ENCODE measurements around the gene GNAT2.
A peak's percentile ranks its signal among the peaks of the same experiment; 100 is the strongest.

The GNAT2 gene

DNA sequence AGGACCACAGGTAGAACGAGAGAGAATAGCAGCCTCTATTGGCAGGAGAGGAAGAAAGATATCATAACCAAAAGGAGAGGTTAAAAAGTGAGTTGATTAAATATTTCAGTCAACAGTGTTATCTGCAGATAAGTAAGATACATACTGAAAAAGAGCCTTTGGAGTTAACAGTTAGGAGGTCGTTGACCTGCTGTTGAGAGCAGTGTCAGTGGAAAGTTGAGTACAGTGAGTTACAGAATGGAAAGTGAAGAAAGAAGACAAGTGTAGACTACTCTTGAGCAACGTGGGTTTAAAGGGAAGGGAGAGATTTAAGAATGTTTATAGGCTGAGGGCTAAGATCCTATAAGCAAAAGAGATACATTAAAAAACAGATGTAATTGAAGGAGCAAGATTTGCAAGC lies 30.2 kb downstream of the GNAT2 start:
- H3K4me3 Mint-ChIP-seq, result no peak overlapping the region
- H3K27me3 Mint-ChIP-seq, result no peaks in the 10 kb centered on the region
- peak overlapping the region; percentile 3 for H3K27ac Mint-ChIP-seq
- H3K9me3 Mint-ChIP-seq, result no peaks in the 10 kb centered on the region
- DNase-seq (ENCODE audit: low spot score in 2 of 2) (no peak), ATAC-seq (ENCODE audit: low read depth) (no peak)
- H3K4me1 Mint-ChIP-seq, result no peaks in the 10 kb centered on the region
- H3K36me3 Mint-ChIP-seq, result peaks cover 57% of the 10 kb centered on the region

- DNase-seq (ENCODE audit: low spot score in 2 of 2) (no peak), ATAC-seq (ENCODE audit: low read depth) (no peak)
- Mint-ChIP-seq H3K9me3 (no peaks in the 10 kb centered on the region), H3K27ac (no peak overlapping the region), H3K4me3 (no peak overlapping the region), H3K27me3 (no peaks in the 10 kb centered on the region), H3K36me3 (peaks cover 59% of the 10 kb centered on the region), H3K4me1 (no peaks in the 10 kb centered on the region)
These were observed 33.4 kb downstream of the GNAT2 start for GRCh38 chr1:109586055-109586454.

DNA sequence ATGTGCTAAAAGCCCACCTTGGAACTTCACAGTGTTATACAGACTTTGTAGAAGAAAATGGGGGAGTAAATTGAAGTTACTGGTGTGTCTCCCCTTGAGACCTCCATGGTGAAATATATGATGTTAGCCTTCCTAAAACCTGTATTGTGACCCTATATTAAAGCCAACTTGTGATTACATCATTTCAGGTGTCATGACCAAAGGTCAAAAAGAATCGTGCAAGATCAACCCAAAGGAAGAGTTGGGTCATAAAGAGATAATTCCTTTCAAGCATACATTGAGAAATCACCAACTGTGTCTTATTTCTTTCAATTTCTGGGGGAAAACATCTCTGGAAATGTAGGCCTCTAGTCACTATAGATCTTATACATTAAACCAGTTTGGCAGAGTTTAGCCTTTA lies 34.6 kb downstream of the GNAT2 start:
- no peak for DNase-seq (ENCODE audit: low spot score in 2 of 2)
- no peaks in the 10 kb centered on the region for H3K27me3 Mint-ChIP-seq
- H3K4me3 Mint-ChIP-seq, result no peak overlapping the region
- no peaks in the 10 kb centered on the region for H3K4me1 Mint-ChIP-seq
- H3K9me3 Mint-ChIP-seq, result no peaks in the 10 kb centered on the region
- no peak for ATAC-seq (ENCODE audit: low read depth)
- peaks cover 56% of the 10 kb centered on the region for H3K36me3 Mint-ChIP-seq
- no peak overlapping the region for H3K27ac Mint-ChIP-seq

- H3K9me3 Mint-ChIP-seq, result no peaks in the 10 kb centered on the region
- DNase-seq (ENCODE audit: low spot score in 2 of 2) (no peak), ATAC-seq (ENCODE audit: low read depth) (no peak)
- H3K27ac Mint-ChIP-seq, result no peak overlapping the region
- H3K36me3 Mint-ChIP-seq, result peaks cover 37% of the 10 kb centered on the region
- H3K4me3 Mint-ChIP-seq, result no peak overlapping the region
- H3K27me3 Mint-ChIP-seq, result no peaks in the 10 kb centered on the region
- H3K4me1 Mint-ChIP-seq, result no peaks in the 10 kb centered on the region
These were observed 37.4 kb downstream of the GNAT2 start for GRCh38 chr1:109582021-109582420.

GRCh38 chr1:109579491-109579890 lies 39.9 kb downstream of the GNAT2 start:
- H3K36me3 Mint-ChIP-seq, result peaks cover 27% of the 10 kb centered on the region
- H3K4me1 Mint-ChIP-seq, result peaks cover 2% of the 10 kb centered on the region
- peak overlapping the region; percentile 24 for H3K27ac Mint-ChIP-seq
- H3K4me3 Mint-ChIP-seq, result no peak overlapping the region
- H3K9me3 Mint-ChIP-seq, result no peaks in the 10 kb centered on the region
- no peaks in the 10 kb centered on the region for H3K27me3 Mint-ChIP-seq
- DNase-seq (ENCODE audit: low spot score in 2 of 2) (no peak), ATAC-seq (ENCODE audit: low read depth) (no peak)

GRCh38 chr1:109578947-109579443 lies 40.4 kb downstream of the GNAT2 start:
- ATAC-seq (ENCODE audit: low read depth), result no peak
- H3K4me3 Mint-ChIP-seq, result no peak overlapping the region
- peaks cover 2% of the 10 kb centered on the region for H3K4me1 Mint-ChIP-seq
- no peaks in the 10 kb centered on the region for H3K9me3 Mint-ChIP-seq
- no peak overlapping the region for H3K27ac Mint-ChIP-seq
- no peaks in the 10 kb centered on the region for H3K27me3 Mint-ChIP-seq
- peaks cover 25% of the 10 kb centered on the region for H3K36me3 Mint-ChIP-seq
- DNase-seq (ENCODE audit: low spot score in 2 of 2), result no peak

DNA sequence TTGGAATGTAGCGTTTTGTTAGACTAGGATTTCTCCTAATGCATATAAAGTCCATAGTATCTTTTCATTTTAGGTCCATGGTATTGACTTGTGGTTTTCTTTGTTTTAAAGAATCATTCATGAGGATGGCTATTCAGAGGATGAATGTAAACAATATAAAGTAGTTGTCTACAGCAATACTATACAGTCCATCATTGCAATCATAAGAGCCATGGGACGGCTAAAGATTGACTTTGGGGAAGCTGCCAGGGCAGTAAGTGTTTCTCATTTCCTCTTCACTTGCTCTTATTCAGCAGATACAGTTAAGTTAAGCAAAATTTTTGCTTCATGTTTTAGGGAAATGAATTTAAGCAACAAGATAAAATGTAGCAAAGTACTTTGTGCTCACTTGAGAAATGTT lies 45.6 kb downstream of the GNAT2 start:
- Mint-ChIP-seq H3K9me3 (no peaks in the 10 kb centered on the region), H3K36me3 (peaks cover 8% of the 10 kb centered on the region), H3K27me3 (no peaks in the 10 kb centered on the region), H3K4me1 (peaks cover 11% of the 10 kb centered on the region), H3K4me3 (no peak overlapping the region), H3K27ac (no peak overlapping the region)
- no peak for DNase-seq (ENCODE audit: low spot score in 2 of 2)
- peak; percentile 59 for ATAC-seq (ENCODE audit: low read depth)

DNA sequence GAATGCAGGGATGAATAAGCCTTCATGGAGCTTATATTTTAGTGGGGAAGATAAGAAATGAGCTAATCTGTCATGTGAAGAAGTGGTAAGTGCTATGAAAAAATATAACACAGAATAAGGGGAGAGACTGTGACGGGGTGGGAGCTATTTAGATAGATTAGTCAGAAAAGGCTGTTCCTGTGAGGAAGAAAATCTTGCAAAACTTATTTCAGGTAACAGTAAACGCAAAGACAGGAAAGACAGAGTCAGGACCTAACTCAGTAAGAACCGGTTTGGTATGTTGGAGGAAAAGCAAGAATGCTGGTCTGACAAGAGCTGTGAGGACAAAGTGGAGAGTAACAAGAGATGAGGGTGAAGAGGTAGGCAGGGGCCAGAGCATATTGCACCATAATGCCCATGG lies 49.0 kb downstream of the GNAT2 start:
- no peak for DNase-seq (ENCODE audit: low spot score in 2 of 2)
- H3K36me3 Mint-ChIP-seq, result peaks cover 3% of the 10 kb centered on the region
- H3K27me3 Mint-ChIP-seq, result no peaks in the 10 kb centered on the region
- H3K27ac Mint-ChIP-seq, result no peak overlapping the region
- no peaks in the 10 kb centered on the region for H3K9me3 Mint-ChIP-seq
- H3K4me1 Mint-ChIP-seq, result peaks cover 24% of the 10 kb centered on the region
- ATAC-seq (ENCODE audit: low read depth), result no peak
- H3K4me3 Mint-ChIP-seq, result no peak overlapping the region

DNA sequence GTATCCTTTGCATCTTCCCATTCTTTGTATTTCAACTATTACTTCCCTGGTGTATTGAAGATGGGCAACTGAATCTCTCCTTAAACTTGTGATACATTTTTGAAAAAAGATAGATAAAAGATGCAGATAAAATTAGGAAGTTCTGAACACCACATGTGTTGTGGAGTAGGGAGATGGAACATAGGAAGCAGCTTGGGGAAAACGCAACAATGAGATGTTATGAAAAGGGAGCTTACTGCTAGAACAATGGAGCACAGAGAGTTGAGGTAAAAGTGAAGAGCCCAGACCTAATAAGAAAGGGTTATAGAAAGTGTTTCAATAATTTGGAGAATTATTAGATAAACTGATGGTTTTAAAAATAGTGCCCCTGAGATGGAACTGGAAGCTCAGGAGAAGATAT lies 50.1 kb downstream of the GNAT2 start:
- peaks cover 27% of the 10 kb centered on the region for H3K4me1 Mint-ChIP-seq
- no peak overlapping the region for H3K27ac Mint-ChIP-seq
- no peak for DNase-seq (ENCODE audit: low spot score in 2 of 2)
- H3K4me3 Mint-ChIP-seq, result no peak overlapping the region
- ATAC-seq (ENCODE audit: low read depth), result no peak
- no peaks in the 10 kb centered on the region for H3K9me3 Mint-ChIP-seq
- H3K27me3 Mint-ChIP-seq, result no peaks in the 10 kb centered on the region
- peaks cover 2% of the 10 kb centered on the region for H3K36me3 Mint-ChIP-seq

GRCh38 chr1:109567877-109568672 lies 51.3 kb downstream of the GNAT2 start:
- no peaks in the 10 kb centered on the region for H3K9me3 Mint-ChIP-seq
- H3K27me3 Mint-ChIP-seq, result no peaks in the 10 kb centered on the region
- H3K36me3 Mint-ChIP-seq, result peaks cover 2% of the 10 kb centered on the region
- H3K4me1 Mint-ChIP-seq, result peaks cover 33% of the 10 kb centered on the region
- peak overlapping the region; percentile 71 for H3K27ac Mint-ChIP-seq
- no peak overlapping the region for H3K4me3 Mint-ChIP-seq
- no peak for ATAC-seq (ENCODE audit: low read depth)
- no peak for DNase-seq (ENCODE audit: low spot score in 2 of 2)

- Mint-ChIP-seq H3K27ac (peak overlapping the region; percentile 71), H3K36me3 (peaks cover 2% of the 10 kb centered on the region), H3K27me3 (no peaks in the 10 kb centered on the region), H3K4me3 (no peak overlapping the region), H3K4me1 (peaks cover 25% of the 10 kb centered on the region), H3K9me3 (no peaks in the 10 kb centered on the region)
- ATAC-seq (ENCODE audit: low read depth) (no peak), DNase-seq (ENCODE audit: low spot score in 2 of 2) (no peak)
These were observed 52.4 kb downstream of the GNAT2 start for GRCh38 chr1:109566982-109567381.

GRCh38 chr1:109565241-109565640 lies 54.2 kb downstream of the GNAT2 start:
- Mint-ChIP-seq H3K4me1 (peaks cover 35% of the 10 kb centered on the region), H3K4me3 (no peak overlapping the region), H3K27ac (no peak overlapping the region), H3K27me3 (no peaks in the 10 kb centered on the region), H3K36me3 (peaks cover 2% of the 10 kb centered on the region), H3K9me3 (no peaks in the 10 kb centered on the region)
- ATAC-seq (ENCODE audit: low read depth), result no peak
- no peak for DNase-seq (ENCODE audit: low spot score in 2 of 2)

DNA sequence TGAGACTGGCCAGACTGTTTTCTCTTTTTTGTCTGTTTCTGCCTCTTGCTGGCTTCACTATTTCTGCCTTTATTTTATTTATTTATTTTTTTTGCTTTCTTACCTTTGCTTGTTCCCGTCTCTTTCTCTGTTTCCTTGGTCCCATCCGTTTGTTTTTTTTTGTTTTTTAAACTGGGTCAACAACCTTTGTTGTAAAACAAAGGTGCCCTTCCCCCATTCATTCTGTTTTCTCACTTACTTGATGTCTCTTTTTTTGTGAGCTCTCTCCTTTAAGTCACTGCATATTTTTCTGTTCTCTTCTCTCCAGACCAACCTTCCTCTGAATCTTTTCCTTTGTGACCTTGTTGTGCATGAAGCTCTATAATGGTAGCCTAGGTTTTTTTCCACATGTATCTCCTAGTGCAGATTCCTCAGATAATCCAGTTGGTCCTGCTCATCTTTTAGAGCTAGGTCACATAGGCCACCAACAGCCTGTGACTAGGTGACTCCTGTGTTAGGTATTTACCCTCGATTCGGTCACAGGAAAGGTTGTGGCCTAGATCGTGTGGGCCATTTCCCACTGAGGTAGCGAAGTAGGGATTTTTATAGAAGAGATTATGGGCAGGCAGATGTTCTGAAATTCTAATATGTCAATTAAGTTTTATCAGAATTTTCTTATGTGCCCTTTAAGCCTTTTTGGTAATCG lies 55.1 kb downstream of the GNAT2 start:
- H3K4me1 Mint-ChIP-seq, result peaks cover 41% of the 10 kb centered on the region
- H3K4me3 Mint-ChIP-seq, result no peak overlapping the region
- H3K36me3 Mint-ChIP-seq, result peaks cover 2% of the 10 kb centered on the region
- H3K9me3 Mint-ChIP-seq, result no peaks in the 10 kb centered on the region
- peak overlapping the region; percentile 39 for H3K27ac Mint-ChIP-seq
- DNase-seq (ENCODE audit: low spot score in 2 of 2) (no peak), ATAC-seq (ENCODE audit: low read depth) (no peak)
- H3K27me3 Mint-ChIP-seq, result no peaks in the 10 kb centered on the region

DNA sequence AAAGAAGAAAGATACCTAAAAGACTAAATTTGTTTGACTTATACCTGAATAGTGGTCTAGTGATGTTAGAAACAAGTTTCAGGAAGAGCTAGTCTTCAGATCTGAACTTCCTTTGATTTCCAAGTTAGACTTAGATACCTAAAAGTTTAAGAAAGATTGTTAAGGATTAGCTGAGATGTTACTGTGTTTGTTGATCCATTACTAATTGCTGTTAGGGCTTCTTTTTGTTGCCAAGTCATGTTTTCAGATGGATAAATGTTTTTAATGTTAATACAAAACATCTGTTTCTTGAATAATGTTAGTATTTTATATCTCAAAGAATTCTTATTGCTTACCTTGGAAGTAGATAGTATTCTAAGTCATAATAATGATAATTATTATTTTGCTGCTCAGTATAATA lies 59.4 kb downstream of the GNAT2 start:
- H3K27ac Mint-ChIP-seq, result peak overlapping the region; percentile 50
- no peaks in the 10 kb centered on the region for H3K27me3 Mint-ChIP-seq
- H3K4me3 Mint-ChIP-seq, result no peak overlapping the region
- H3K4me1 Mint-ChIP-seq, result peaks cover 47% of the 10 kb centered on the region
- DNase-seq (ENCODE audit: low spot score in 2 of 2) (no peak), ATAC-seq (ENCODE audit: low read depth) (no peak)
- peaks cover 8% of the 10 kb centered on the region for H3K36me3 Mint-ChIP-seq
- H3K9me3 Mint-ChIP-seq, result no peaks in the 10 kb centered on the region
